Type B pancreatic cell (in vitro differentiated cells): ENCODE measurements around the gene PRDM16. TPM values are rescaled to one million over a fixed set of nuclear protein-coding genes. Genes with fewer than 3 reads are reported as not detected.

Experiments used
- DNase-seq: peaks from one replicate; pipeline ENCODE4 v3.0.0; 2021; ENCODE audit warnings: mixed read lengths; ENCODE audit not compliant: unreplicated experiment; ENCODE audit errors: extremely low spot score
- H3K27ac Mint-ChIP-seq: 2 replicates; pipeline ENCODE4 v1.8.0; 2021; ENCODE audit warnings: mild to moderate bottlenecking, mixed read lengths
- H3K27me3 Mint-ChIP-seq: 2 replicates; pipeline ENCODE4 v1.8.0; 2021; ENCODE audit warnings: mixed read lengths
- H3K36me3 Mint-ChIP-seq: 2 replicates; pipeline ENCODE4 v1.8.0; 2021; ENCODE audit warnings: mixed read lengths
- H3K4me1 Mint-ChIP-seq: one replicate; pipeline ENCODE4 v1.8.0; 2021; ENCODE audit warnings: mixed read lengths; ENCODE audit not compliant: unreplicated experiment
- H3K4me3 Mint-ChIP-seq: 2 replicates; pipeline ENCODE4 v1.8.0; 2021; ENCODE audit warnings: mild to moderate bottlenecking, mixed read lengths
- H3K9me3 Mint-ChIP-seq: 2 replicates; pipeline ENCODE4 v1.8.0; 2021; ENCODE audit warnings: mixed read lengths
- CTCF ChIP-seq: fragments of 200-600 bp; sonication (generic); conservative IDR thresholded peaks from 2 replicates; pipeline ENCODE4 v1.5.0; 2021; ENCODE audit warnings: antibody characterized with exemption, mild to moderate bottlenecking
- total RNA-seq: library from RNA; stranded (reverse); gene quantifications from 2 replicates; pipeline ENCODE4 v1.2.1, GENCODE V29; 2021; ENCODE audit warnings: low replicate concordance

PRDM16 gene
- total RNA-seq, 1 donor from 2014 or later: 23.6 TPM

DNA sequence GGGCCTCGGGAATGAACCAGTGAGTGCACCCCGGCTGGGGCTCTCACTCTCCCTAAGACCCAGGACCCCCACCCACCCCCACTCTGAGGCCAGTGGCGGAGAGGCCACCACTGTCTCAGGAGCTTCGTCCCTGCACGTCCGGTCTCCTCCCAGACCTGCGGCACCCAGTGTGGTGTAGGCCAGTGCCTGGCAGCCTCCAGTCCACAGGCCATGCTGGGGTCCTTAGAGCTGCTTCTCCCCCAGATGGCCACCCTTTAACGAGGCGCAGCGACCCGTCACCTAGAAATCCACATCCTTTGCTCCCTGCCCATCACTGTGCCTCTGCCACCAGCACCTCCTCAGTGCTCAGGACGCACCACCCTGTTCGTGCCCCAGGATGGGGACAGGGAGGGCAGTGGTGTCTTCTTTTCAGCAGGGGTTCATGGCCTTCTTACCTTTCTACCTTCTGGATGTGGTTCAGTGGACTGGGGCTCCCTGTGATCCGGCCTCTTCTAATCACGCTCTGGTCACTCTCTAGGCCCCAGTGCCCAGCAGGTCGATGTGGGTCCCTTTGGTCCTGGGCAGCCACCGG, 253.5 kb downstream of the PRDM16 start:
- DNase-seq: no peak
- TF ChIP-seq CTCF: no peak
- peak overlapping the region; percentile 76 for H3K27ac Mint-ChIP-seq
- peaks cover 46% of the 10 kb centered on the region for H3K4me1 Mint-ChIP-seq
- H3K9me3 Mint-ChIP-seq: no peaks in the 10 kb centered on the region
- H3K27me3 Mint-ChIP-seq: peaks cover 3% of the 10 kb centered on the region
- peak overlapping the region; percentile 54 for H3K4me3 Mint-ChIP-seq
- H3K36me3 Mint-ChIP-seq: no peaks in the 10 kb centered on the region

DNA sequence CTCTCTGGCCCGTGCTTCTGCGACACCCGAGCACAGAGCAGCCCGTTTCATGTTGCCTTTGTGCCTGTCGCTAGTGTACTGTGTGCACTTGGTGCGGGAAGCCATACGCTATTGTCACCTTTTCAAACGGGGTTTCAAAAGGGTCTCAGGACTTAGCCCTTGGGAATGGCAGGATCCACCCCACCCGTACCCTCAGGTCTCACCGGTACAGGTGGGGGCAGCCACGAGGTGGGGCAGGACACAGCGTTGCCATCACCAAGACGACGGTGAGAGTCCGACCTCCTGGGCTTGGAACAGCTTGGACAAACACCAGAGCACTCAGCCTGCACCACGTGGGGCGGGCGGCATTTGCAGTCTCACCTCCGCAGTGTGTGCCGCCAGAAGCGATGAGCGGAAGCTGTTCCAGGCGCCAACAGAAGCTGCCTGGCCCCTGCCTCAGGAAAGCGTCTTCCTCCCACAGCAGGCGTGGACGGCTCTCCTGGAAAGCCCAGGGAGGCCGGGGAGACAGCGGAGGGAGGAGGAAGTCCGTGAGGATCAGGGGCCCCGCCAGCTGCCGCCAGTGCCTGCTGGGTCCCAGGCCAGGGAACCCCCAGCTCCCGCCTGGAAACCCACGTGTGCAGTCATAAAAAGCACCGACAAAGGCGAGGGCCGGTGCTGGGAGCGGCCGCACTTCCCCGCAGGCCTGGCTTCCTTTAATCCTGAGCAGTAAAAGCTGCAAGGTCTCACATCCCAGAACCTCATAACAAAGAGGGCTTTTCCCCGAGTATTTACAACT, 254.2 kb downstream of the PRDM16 start:
- H3K36me3 Mint-ChIP-seq: no peaks in the 10 kb centered on the region
- H3K4me3 Mint-ChIP-seq: peak overlapping the region; percentile 54
- H3K27ac Mint-ChIP-seq: peak overlapping the region; percentile 76
- peaks cover 3% of the 10 kb centered on the region for H3K27me3 Mint-ChIP-seq
- peaks cover 41% of the 10 kb centered on the region for H3K4me1 Mint-ChIP-seq
- no peak for DNase-seq
- TF ChIP-seq CTCF: no peak
- no peaks in the 10 kb centered on the region for H3K9me3 Mint-ChIP-seq

DNA sequence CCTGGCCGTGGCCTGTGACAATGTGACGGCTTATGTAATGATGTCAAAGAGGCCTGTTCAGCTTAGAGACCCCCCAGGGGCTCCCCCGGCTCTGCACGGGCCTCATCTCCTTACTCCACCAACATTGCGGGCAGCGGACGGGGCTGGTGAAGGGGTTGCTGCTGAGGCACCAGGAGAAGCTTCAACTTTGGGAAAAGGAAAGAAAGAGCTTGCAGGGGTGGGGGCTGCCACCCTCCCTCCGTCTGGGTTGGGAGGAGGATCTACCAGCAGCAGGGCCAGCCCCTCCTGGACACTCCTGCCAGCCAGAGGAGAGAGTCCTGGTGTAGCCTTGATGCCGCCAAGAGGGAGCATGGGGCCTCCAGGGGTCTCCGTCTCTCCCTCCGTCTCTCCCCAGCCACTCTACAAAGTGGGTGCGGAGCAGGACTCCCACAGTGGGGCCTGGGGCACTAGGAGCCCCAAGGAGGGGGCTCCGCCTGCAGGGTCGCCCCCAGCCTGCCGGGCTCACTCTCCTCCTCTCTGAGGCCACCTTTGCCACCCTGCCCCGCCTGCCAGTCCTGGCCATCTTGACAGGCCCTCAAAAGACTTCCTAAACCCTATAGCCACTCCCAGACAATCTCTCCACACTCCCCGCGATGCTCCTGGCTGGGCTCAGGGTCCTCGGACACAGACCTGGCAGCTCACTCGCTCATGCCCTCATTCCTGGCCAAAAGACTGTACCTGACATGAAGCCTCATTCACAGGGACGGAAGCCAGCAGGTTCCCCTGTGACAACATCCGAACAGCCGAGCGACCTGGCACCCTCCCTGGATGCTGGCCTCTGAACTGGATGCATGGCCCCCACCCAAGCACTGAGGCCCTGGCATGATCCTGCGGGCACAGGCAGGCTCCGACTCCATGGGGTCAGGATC, 255.0 kb downstream of the PRDM16 start:
- Mint-ChIP-seq H3K4me3 (no peak overlapping the region), H3K27me3 (no peaks in the 10 kb centered on the region), H3K27ac (no peak overlapping the region), H3K4me1 (peaks cover 35% of the 10 kb centered on the region), H3K36me3 (no peaks in the 10 kb centered on the region), H3K9me3 (no peaks in the 10 kb centered on the region)
- no peak for TF ChIP-seq CTCF
- no peak for DNase-seq

DNA sequence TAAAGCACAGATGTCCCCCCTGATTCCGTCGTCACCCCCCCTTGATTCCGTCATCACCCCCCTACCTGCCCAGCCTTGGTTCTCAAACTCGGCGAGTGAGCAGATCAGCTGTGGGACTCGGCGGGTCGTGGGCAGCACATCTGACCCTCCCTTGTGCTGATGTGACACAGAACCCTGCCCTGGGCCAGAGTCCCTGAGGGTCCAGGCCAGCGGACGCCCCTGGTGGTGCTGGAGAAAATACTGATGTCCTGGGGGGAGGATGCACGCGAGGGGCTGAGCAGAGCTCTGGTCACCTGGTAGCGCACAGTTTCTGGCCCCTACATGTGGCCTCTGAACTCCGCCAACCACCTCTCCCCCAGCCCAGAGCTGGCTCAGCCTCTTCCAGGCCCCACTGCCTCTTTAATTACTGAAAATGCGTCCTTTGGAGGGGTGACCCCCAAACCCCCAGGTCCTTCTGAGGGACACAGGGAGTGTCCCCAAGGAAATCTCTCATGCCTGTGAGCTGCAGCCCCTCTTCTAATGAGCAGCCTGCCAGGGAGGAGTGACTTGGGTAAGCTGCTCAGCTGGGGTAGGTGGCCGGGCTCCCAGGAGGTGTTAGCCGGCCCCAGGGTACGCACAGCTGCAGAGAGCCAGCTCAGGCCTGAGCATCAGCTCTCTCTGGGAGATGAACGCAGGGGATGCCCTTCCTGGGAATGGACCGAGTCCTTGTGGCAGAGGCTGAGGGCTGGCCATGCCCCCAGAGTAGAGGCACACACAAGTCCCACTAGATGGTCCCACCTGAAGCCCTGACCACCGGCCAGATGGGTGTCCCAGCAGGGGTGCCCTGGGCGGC, 255.9 kb downstream of the PRDM16 start:
- H3K27ac Mint-ChIP-seq: no peak overlapping the region

More for the DNA sequence above, 255.9 kb downstream of the PRDM16 start:
- Mint-ChIP-seq H3K4me1 (peaks cover 30% of the 10 kb centered on the region), H3K27me3 (no peaks in the 10 kb centered on the region), H3K36me3 (no peaks in the 10 kb centered on the region), H3K4me3 (no peak overlapping the region), H3K9me3 (no peaks in the 10 kb centered on the region)
- TF ChIP-seq CTCF: no peak
- no peak for DNase-seq
